ENCODE data around the gene ARID1A.

DNA sequence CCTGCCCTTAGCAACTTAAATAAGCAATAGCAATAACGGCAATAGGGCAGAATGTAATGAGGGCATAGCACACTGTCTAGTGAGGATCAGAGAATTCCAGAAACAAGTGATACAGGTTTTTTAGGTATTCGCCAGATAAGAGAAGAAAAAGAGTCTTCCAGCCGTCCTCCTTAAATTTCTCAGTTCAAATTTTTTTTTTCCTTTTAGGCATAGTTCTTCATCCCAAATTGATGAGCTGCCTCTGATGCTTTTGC lies 93.7 kb downstream of the ARID1A start:
- TF ChIP-seq, protein P1, sequence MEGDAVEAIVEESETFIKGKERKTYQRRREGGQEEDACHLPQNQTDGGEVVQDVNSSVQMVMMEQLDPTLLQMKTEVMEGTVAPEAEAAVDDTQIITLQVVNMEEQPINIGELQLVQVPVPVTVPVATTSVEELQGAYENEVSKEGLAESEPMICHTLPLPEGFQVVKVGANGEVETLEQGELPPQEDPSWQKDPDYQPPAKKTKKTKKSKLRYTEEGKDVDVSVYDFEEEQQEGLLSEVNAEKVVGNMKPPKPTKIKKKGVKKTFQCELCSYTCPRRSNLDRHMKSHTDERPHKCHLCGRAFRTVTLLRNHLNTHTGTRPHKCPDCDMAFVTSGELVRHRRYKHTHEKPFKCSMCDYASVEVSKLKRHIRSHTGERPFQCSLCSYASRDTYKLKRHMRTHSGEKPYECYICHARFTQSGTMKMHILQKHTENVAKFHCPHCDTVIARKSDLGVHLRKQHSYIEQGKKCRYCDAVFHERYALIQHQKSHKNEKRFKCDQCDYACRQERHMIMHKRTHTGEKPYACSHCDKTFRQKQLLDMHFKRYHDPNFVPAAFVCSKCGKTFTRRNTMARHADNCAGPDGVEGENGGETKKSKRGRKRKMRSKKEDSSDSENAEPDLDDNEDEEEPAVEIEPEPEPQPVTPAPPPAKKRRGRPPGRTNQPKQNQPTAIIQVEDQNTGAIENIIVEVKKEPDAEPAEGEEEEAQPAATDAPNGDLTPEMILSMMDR (IDR thresholded peaks at IDR 0.05) = no peak
- TF ChIP-seq POLR2A (IDR thresholded peaks at IDR 0.05) = no peak

Data from heart left ventricle (tissue), 13 donors.